Stimulated activated CD4-positive, alpha-beta T cell treated with anti-CD3 and anti-CD28 coated beads, Interleukin-4, amount 100 ng/mL, for 24 hours (primary cell): ENCODE data around the gene C11orf24.

Experiments used
- DNase-seq: peaks from one replicate; pipeline ENCODE4 v3.0.0-alpha.2; 2020

C11orf24 gene

DNA sequence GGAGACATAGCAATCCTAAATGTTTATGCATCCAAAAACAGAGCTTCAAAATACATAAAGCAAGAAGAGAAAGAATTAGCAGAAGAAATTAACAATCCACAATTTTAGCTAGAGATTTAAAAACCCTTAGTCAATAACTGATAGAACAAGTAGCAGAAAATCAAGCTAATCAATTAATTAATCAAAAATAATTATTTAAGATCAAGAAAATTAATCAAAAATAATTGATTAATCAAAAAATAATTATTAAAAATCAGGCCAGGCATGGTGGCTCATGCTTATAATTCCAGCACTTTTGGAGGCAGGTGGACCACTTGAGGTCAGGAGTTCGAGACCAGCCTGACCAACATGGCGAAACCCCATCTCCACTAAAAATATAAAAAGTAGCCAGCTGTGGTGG is 29.2 kb downstream of the C11orf24 start:
- no peak for DNase-seq

DNA sequence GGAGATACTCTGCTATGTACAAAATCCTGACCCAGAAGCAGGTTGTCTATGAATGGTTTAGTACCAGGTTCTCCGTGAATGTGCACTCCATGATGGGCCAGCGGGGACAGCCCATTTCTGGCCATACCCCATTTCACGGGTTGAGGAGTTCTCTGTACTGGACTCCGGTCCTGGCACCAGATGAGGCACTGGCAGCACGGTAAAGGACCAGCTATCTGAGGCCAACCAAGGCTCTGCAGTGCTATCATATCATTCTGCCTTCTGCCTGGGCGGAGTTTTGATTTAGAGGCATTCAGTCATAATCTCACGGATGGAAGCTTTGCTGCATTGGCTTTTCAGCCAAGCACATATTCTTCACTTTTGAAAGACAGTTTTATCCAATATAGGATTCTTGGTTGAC is 40.2 kb downstream of the C11orf24 start:
- DNase-seq = no peak

DNA sequence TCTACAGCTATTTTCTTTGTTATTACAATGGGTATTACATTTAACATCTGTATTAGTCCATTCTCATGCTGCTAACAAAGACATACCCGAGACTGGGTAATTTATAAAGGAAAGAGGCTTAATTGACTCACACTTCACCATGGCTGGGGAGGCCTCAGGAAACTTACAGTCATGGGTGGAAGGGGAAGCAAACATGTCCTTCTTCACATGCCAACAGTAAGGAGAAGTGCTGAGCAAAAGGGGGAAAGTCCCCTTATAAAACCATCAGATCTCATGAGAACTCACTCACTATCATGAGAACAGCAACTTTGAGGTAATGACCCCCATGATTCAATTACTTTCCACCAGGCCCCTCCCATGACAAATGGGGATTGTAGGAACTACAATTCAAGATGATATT is 42.2 kb downstream of the C11orf24 start:
- no peak for DNase-seq

DNA sequence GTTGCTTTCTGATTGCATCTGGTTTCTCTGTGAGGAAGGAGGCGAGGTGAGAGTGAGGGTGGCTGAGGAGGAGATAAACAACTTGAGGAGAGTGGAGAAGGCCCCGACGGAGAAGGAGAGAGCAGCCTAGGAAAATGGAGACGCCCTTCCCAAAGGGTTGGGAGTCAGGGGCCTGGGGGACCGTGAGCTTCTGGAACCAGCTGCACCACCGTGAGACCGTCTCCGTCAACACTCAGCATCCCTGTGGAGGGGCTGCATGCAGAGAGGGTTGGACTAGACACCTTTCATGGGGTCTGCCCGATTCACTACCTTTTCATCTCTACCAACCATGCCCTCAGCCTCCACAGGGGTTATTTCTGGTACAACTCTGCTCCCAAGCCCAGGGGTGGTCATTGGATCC is 45.4 kb downstream of the C11orf24 start:
- no peak for DNase-seq

DNA sequence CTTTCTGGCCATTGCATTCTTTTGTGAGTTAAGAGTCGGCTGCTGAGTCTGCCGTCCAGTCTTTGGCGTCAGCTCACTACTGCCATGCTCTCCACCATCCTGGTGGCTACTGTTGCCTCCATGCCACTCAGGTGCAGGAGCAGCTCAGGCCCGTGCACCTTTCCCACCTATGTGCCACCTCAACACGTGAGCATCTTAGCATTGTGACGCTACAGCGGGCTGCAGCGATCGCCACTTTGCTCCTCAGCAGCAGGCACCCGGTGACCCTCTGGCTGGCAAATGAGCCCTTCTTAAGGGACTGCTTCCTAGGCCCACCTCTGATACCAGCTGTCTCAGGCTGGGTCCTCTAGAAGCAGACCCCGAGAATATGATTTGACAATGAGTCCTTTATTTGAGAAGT is 47.2 kb downstream of the C11orf24 start:
- no peak for DNase-seq

DNA sequence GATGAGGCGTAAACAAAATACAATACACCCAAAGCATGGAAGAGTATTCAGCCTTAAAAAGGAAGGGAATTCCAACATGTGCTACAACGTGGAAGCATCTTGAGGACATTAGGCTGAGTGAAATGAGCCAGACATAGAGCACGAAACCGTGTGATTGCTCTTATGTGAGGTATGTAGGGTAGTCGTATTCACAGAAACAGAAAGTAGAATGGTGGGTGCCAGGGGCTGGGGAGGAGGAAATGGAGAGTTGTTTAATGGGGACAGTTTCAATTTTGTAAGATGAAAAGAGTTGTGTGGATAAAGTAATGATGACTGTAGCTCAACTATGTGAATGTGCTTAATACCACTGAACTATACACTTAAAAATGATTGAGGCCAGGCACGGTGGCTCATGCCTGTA is 48.5 kb downstream of the C11orf24 start:
- no peak for DNase-seq

DNA sequence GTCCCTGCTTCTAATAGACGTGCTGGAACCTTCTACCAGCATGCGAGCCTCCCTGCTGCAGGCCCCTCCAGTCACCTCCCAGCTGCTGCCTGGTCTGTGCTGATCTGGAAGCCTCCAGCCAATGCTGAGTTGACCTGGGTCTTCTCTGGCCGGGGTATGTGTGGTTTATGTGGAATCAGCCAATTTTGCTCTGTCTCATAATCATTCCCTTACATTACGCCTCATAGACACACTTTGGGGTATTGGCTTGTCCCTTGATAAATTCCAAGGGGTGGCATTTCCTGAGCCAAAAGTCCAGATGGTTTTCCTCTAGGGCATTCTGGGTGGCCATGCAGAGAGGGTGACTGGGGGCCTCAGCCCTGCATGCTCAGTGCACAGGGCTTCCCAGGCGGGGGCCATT is 50.4 kb downstream of the C11orf24 start:
- DNase-seq = no peak

DNA sequence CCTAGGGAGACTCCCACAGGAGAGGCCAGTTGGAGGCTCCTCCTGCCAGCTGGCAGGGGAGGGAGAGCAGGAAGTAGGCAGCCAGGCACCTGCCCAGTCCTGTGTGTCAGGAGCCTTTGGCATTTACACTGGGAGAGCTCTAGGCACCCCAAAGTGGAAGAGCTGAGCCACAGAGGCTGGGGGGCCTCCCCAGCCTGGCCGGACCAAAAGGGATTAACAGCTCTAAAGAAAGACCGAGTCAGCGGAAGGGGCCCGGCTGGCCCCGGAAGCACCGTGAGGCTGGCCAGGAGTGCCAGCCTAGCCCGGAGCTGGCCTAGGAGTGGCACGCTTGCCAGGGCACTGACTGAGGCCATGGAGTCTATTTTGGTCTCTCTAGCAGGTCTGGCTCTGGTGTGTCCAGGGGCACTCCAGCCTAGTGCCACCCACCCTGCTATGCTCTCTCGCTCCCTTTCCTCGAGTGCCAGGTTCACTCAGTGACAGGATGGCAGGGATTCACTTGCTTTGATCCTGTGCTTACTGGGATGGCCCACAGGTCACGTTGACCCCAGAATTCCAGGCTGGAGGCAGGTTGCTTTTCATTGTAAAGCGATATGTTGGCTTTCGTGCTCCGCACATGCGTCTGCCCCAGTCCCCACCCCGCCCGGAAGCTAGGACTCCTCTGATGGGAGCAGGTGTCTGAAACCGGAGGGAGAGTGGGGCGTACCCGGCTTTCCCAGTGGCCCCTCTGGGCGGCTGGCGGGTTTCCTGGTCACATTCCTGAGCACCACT is 55.4 kb downstream of the C11orf24 start:
- no peak for DNase-seq

DNA sequence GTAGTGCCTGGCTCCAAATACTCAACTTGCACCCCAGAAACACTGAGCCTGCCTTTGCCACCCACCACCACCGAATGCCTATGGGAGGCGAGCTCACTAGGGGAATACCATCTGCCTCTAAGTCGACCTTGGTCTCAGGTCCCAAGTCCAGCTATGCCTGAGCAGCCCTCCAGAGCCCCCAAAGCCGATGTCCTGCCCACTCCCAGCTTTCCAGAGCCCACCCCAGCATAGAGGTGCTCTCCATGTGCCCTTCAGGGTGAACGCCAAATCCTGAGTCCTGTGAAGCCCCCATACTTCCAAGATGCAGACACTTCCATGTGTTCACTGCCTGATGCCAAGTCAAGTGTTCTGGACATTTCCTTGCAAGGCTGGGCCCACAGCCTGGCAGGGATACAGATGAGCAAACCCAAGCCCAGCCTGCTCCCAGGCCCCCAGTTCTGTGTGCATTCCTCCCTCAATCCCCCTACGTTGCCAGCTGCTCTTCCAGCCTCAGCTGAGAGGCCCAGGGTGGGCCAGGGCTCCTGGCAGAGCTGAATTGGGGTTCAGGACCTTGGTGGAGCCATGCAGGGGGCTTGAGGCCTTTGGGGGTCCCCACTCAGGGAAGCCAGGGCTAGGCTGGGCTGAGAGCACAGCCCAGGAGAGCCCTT is 56.1 kb downstream of the C11orf24 start:
- DNase-seq = no peak

DNA sequence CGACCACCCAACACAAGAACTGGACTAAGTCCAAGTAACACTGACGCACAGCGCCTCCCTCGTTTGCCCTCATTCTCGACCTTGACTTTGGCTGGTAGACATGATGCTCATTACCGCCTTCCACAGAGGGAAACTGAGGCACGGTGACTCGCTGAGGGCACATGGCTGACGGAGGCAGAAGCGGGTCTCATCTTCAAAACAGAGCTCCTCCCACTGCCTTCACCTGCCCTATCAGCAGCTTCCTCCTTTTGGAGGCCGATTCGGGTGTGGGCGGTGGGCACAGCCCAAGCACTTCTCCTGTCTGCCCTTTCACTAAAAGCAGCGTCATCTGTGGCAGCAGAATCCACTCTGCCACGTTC is 56.7 kb downstream of the C11orf24 start:
- DNase-seq = peak; percentile 41

DNA sequence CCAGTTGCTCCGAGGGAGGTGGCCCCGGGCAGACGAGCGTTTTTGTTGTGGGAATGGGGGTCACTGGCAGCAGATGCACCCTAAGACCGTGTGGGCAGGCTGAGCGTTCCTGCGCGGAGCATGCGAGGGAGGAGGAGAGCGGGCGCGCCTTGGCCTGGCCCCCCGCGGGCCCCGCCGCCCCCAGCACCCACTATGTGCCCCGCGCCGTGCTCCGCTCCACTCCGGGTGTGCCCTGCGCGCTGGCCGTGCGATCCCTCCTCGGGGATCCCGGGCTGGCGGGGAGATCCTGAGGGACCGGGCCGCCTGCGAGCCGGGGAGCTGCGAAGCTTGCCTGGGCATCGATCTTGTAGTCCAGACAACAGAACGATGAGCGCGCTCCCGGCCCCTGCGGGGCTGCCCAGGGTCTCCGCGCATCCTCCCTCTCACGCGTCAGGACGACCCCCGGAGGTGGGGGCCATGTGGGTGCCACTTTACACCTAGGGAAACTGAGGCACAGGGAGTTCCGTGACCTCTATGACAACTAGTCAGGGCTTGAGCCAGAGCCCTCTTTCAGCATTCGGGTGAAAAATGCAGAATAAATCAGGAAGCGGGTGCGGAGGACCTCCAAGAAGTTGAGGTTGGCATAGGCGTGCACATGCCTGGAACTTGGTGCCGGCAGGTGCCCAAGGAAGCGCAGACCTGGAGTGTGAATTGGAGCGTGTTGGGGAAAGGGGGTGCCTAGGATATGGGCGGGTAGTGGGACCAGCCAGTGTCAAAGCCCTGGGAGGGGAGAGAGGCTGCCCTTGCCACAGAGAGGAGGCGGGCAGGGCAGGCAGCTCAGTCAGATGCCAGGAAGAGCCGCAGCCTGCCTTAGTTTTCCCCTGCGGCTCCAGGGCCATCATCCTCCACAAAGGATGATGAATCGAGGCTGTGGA is 57.3 kb downstream of the C11orf24 start:
- DNase-seq = peak; percentile 21

DNA sequence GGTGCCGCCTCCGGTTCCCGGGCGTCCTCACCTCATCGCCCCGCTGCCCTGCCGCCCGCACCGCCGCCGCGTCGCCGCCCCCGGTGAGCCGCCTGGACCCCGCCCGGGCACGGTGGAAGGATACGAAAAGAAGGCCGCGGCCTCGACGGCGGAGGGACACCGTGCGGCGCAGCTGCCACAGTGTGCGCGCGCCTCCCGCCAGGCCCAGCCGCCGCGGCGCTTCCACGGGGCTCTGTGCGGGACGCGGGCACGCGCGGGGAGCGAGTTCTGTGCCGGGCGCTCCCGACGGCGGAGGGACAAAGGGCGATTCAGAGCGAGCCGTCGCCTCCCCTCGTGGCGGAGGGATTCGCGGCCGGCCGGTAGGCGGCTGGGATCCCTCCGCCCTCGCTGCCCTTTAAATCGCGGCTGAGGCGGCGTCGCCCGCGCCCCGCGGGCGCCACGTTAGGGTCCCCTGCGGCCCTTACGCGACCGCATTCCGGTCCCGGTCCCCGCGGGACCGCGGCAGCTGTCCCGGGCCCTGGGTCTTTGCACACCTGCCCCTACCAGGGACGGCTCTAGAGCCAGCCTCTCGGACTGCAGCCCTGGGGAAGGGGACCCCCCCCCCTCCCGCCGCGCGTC is 58.1 kb downstream of the C11orf24 start:
- DNase-seq = peak; percentile 79

DNA sequence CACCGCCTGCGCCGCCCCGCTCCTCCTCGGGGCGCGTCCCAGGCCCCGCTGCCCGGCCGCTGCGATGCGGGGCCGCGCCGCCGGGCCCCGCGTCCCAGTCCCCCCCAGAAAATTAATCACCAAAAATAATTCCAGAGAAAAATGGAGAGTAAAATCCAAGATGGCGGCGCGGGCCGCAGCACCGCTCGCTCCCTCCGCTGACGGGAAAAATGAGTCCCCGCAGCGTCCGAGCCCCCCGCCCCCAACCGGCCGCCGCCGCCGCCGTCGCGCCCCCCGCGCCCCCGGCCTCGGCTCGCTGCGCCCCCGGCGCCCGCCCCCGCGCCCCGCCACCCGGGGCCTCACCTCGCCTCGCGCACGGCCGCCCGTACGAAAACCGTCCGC is 58.6 kb downstream of the C11orf24 start, which contains the start of gene KMT5B:
Gene KMT5B, minus strand, starts transcription at position 162 of the 381 bp plus-strand sequence. CDS start 23,220 bp downstream, outside the sequence.
- peak; percentile 62 for DNase-seq

DNA sequence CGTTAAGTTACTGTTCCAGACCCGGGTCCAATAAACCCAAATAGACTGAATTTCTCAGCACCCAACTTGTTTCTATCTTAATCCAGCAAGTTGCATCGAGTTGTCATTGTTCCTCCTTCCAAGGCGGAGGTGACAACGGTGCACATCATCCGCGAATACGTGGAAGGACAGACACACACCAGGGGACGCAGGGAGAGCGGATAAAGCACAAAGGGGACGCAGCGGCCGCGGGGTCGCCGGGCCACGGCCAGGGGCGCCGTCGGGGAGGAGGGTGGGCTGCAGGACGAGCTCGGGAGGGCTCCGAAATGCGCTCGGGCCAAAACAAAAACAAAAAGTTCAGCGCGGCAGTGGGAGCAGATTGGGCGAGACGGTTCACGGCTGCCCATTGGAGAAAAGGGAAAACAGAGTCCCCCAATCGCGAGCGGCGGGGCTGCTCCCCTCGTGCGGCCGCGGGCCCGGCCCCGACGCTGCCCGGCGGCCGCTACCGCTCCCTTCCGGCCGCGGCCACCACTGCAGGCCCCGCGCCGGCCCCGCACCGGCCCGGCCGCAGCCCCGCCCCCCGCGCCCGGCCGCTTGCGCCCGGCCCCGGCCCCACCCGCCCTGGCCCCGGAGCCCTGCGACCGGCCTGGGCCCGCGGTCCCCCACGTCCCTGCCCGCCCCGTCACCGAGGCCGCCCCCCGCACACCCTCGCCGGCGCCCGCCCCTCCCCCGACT is 59.2 kb downstream of the C11orf24 start:
- DNase-seq = peak; percentile 61

DNA sequence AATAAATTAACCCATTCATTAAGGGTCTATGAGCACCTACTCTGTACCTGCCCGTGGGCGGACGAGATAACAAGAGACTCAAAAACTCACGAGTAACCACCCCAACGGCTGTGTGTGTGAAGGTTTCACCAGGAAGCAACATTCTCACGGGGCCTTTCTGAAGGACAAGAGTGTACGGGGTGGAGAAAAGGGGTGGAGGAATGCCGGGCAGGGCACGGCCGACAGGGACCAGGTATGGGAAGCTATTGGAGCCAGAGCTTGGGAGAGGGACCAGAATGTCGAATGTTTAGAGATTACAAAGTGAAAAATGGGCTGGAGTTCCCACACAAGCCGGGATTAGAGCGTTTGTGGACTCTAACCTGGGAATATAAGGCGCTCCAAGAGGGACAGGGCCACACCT is 60.2 kb downstream of the C11orf24 start:
- DNase-seq = no peak
